Prostate gland (tissue), 2 donors: ENCODE results near the gene PIGU.
"Not testable (repeated sequence)": the region's sequence is repeated elsewhere in the genome, so short reads cannot be mapped to it uniquely, and the experiment has no call there.

Experiments
- POLR2A ChIP-seq: fragments of 450-650 bp; IDR thresholded peaks from one replicate; pipeline ENCODE4 v1.6.1; 2016; ENCODE audit warnings: antibody characterized with exemption, mild to moderate bottlenecking
- TF ChIP-seq, protein P1 (sequence below), 4 experiments: fragments of 200-600 bp in 2 of 4; fragments of 450-650 bp in 2 of 4; sonication (generic) in 2 of 4; IDR thresholded peaks; 1 replicate in 3 of 4; 2 replicates in 1 of 4; pipeline ENCODE4 v1.5.1; 2016 to 2019; ENCODE audit warnings: antibody characterized with exemption in 4 of 4, mild to moderate bottlenecking in 2 of 4, moderate library complexity in 2 of 4

DNA sequence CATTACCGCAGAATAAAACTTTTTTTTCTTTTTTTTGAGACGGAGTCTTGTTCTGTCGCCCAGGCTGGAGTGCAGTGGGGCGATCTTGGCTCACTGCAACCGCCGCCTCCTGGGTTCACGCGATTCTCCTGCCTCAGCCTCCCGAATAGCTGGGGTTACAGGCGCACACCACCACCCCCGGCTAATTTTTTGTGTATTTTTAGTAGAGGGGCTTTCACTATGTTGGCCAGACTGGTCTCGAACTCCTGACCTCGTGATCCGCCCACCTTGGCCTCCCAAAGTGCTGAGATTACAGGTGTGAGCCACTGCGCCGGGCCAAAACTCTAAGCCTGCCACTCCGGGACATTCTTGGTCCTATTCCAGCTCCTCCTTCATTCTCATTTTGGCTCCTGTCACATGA, 162.9 kb downstream of the PIGU start:
- TF ChIP-seq, protein P1, sequence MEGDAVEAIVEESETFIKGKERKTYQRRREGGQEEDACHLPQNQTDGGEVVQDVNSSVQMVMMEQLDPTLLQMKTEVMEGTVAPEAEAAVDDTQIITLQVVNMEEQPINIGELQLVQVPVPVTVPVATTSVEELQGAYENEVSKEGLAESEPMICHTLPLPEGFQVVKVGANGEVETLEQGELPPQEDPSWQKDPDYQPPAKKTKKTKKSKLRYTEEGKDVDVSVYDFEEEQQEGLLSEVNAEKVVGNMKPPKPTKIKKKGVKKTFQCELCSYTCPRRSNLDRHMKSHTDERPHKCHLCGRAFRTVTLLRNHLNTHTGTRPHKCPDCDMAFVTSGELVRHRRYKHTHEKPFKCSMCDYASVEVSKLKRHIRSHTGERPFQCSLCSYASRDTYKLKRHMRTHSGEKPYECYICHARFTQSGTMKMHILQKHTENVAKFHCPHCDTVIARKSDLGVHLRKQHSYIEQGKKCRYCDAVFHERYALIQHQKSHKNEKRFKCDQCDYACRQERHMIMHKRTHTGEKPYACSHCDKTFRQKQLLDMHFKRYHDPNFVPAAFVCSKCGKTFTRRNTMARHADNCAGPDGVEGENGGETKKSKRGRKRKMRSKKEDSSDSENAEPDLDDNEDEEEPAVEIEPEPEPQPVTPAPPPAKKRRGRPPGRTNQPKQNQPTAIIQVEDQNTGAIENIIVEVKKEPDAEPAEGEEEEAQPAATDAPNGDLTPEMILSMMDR (IDR thresholded peaks at IDR 0.05), result not testable (repeated sequence)
- TF ChIP-seq POLR2A, result not testable (repeated sequence)
